GM12878 (cell line): Measurements from ENCODE around the gene HIVEP2. TPM values are rescaled to one million over a fixed set of nuclear protein-coding genes. Genes with fewer than 3 reads are reported as not detected.

Experiments
- ATAC-seq: fragments of 200-7000 bp; cut with Tn5 transposase; 3 replicates; pipeline ENCODE4 v1.9.1; 2020; ENCODE audit warnings: mild to moderate bottlenecking, moderate library complexity
- BruUV-seq: library from RNA; stranded (reverse); fragments of 400-500 nt; replicated peaks from 2 replicates; lab custom pipeline; 2021; lab: Mats Ljungman, UMichigan
- CTCF ChIA-PET: fragments of 300-600 bp; sonication (Branson Sonifier 250); formaldehyde crosslinking; extraction: SDS; loops from one replicate; lab custom pipeline; 2021; ENCODE audit warnings: inconsistent platforms; lab: Yijun Ruan, JAX
- POLR2A ChIA-PET: fragments of 350-600 bp; formaldehyde crosslinking; extraction: SDS; loops from one replicate; lab custom pipeline; 2021; ENCODE audit warnings: inconsistent platforms; lab: Charles Lee
- RAD21 ChIA-PET: fragments of 300-600 bp; sonication (Branson Sonifier 250); formaldehyde crosslinking; loops from one replicate; lab custom pipeline; 2023; ENCODE audit warnings: antibody characterized with exemption; ENCODE audit not compliant: unreplicated experiment; lab: Charles Lee
- SMC1A ChIA-PET: fragments of 300-600 bp; sonication (Branson Sonifier 250); formaldehyde crosslinking; loops from one replicate; lab custom pipeline; 2023; ENCODE audit not compliant: unreplicated experiment, uncharacterized antibody; lab: Charles Lee
- DNase-seq: peaks from one replicate; pipeline ENCODE4 v3.0.0-alpha.2; 2011; ENCODE audit warnings: low read depth, low spot score
- FAIRE-seq: peaks from 3 replicates; lab custom pipeline; 2011; peaks lifted over from hg19 to GRCh38; lab: Jason Lieb, UNC
- H2AFZ ChIP-seq: 2 replicates; pipeline ENCODE4 v1.6.0; 2011; ENCODE audit warnings: low read depth, low read length, control low read depth; ENCODE audit not compliant: control insufficient read depth
- H3K27ac ChIP-seq: 2 replicates; pipeline ENCODE4 v1.5.1; 2011; ENCODE audit warnings: control low read depth; ENCODE audit not compliant: control insufficient read depth, insufficient read depth
- H3K27me3 ChIP-seq, 2 experiments: replicated peaks in 1 of 2; 2 replicates each; pipeline versions ENCODE4 v1.6.0 to v1.6.1; 2011; ENCODE audit warnings: low read length in 1 of 2; ENCODE audit not compliant: control insufficient read depth in 2 of 2, insufficient read depth in 2 of 2
- H3K36me3 ChIP-seq, 2 experiments: 2 replicates each; pipeline ENCODE4 v1.5.1; 2011; ENCODE audit warnings: low read length in 1 of 2; ENCODE audit not compliant: control insufficient read depth in 2 of 2, insufficient read depth in 2 of 2
- H3K4me1 ChIP-seq: 2 replicates; pipeline ENCODE4 v1.6.1; 2011; ENCODE audit warnings: mild to moderate bottlenecking, low read length, moderate library complexity, mixed read lengths; ENCODE audit not compliant: control insufficient read depth, insufficient read depth
- H3K4me2 ChIP-seq: 2 replicates; pipeline ENCODE4 v1.6.0; 2011; ENCODE audit warnings: control low read depth; ENCODE audit not compliant: control insufficient read depth, insufficient read depth
- H3K4me3 ChIP-seq: fragments of 200-600 bp; sonication (generic); 2 replicates; pipeline ENCODE4 v1.5.1; 2016
- H3K79me2 ChIP-seq: 2 replicates; pipeline ENCODE4 v1.6.0; 2011; ENCODE audit warnings: low read length; ENCODE audit not compliant: control insufficient read depth, insufficient read depth
- H3K9ac ChIP-seq: 2 replicates; pipeline ENCODE4 v1.8.0; 2011; ENCODE audit warnings: low read length, control low read depth, mixed read lengths; ENCODE audit not compliant: control insufficient read depth, insufficient read depth
- H3K9me3 ChIP-seq: replicated peaks from 3 replicates; pipeline ENCODE4 v1.5.1; 2011; ENCODE audit warnings: mild to moderate bottlenecking, low read length; ENCODE audit not compliant: control insufficient read depth, insufficient read depth
- H4K20me1 ChIP-seq: 2 replicates; pipeline ENCODE4 v1.6.0; 2011; ENCODE audit not compliant: control insufficient read depth, insufficient read depth
- BCL3 ChIP-seq: IDR thresholded peaks from 2 replicates; pipeline ENCODE4 v1.6.1; 2011; ENCODE audit warnings: borderline replicate concordance, low read depth, mild to moderate bottlenecking, moderate library complexity, low read length; ENCODE audit not compliant: insufficient read depth, poor library complexity, severe bottlenecking
- BMI1 ChIP-seq: fragments of 450-650 bp; IDR thresholded peaks from 2 replicates; pipeline ENCODE4 v1.6.1; 2016; ENCODE audit warnings: mild to moderate bottlenecking, moderate library complexity, borderline replicate concordance
- CBFB ChIP-seq: IDR thresholded peaks from 2 replicates; pipeline ENCODE4 v1.6.1; 2016; ENCODE audit warnings: antibody characterized with exemption, low read depth
- CREB1 ChIP-seq: IDR thresholded peaks from 2 replicates; pipeline ENCODE4 v1.6.1; 2012; ENCODE audit warnings: low read depth, mild to moderate bottlenecking, inconsistent platforms
- E2F4 ChIP-seq: IDR thresholded peaks from 2 replicates; pipeline ENCODE4 v1.6.1; 2012; ENCODE audit warnings: low read depth, low read length, improper control_type of control experiment
- EED ChIP-seq: sonication (generic); IDR thresholded peaks from 2 replicates; pipeline ENCODE4 v1.6.1; 2016; ENCODE audit warnings: antibody characterized with exemption, low read depth
- HDAC2 ChIP-seq: fragments of 200-600 bp; sonication (generic); IDR thresholded peaks from 2 replicates; pipeline ENCODE4 v1.6.1; 2017
- POLR2AphosphoS2 ChIP-seq: IDR thresholded peaks from 2 replicates; pipeline ENCODE4 v1.6.1; 2011; ENCODE audit warnings: low read depth, mild to moderate bottlenecking, low read length, improper control_type of control experiment, moderate library complexity
- POLR2AphosphoS5 ChIP-seq: IDR thresholded peaks from 2 replicates; pipeline ENCODE4 v1.6.1; 2011; ENCODE audit warnings: mild to moderate bottlenecking, low read length, inconsistent platforms
- RAD21 ChIP-seq: IDR thresholded peaks from 2 replicates; pipeline ENCODE4 v1.6.1; 2011; ENCODE audit warnings: mild to moderate bottlenecking, low read depth, low read length, moderate library complexity; ENCODE audit not compliant: insufficient read depth
- RAD51 ChIP-seq: fragments of 450-650 bp; IDR thresholded peaks from 2 replicates; pipeline ENCODE4 v1.6.1; 2016; ENCODE audit warnings: moderate library complexity, mild to moderate bottlenecking, inconsistent platforms
- TAF1 ChIP-seq: IDR thresholded peaks from 2 replicates; pipeline ENCODE4 v1.6.1; 2011; ENCODE audit warnings: mild to moderate bottlenecking, low read depth, low read length, borderline replicate concordance
- TCF3 ChIP-seq: IDR thresholded peaks from 2 replicates; pipeline ENCODE4 v1.6.1; 2012; ENCODE audit warnings: low read depth, mild to moderate bottlenecking, low read length, borderline replicate concordance; ENCODE audit not compliant: insufficient read depth
- TCF7 ChIP-seq: IDR thresholded peaks from 2 replicates; pipeline ENCODE4 v1.6.1; 2014; ENCODE audit warnings: antibody characterized with exemption, borderline replicate concordance
- YBX1 ChIP-seq: fragments of 450-650 bp; IDR thresholded peaks from 2 replicates; pipeline ENCODE4 v1.6.1; 2016; ENCODE audit warnings: antibody characterized with exemption
- YY1 ChIP-seq: IDR thresholded peaks from 2 replicates; pipeline ENCODE4 v1.6.1; 2011; ENCODE audit warnings: low read depth, mild to moderate bottlenecking, low read length
- ZNF207 ChIP-seq: fragments of 450-650 bp; IDR thresholded peaks from 2 replicates; pipeline ENCODE4 v1.6.1; 2014; ENCODE audit warnings: antibody characterized with exemption, mild to moderate bottlenecking, borderline replicate concordance
- ZNF24 ChIP-seq: fragments of 450-650 bp; IDR thresholded peaks from 2 replicates; pipeline ENCODE4 v1.6.1; 2017; ENCODE audit warnings: antibody characterized with exemption, mild to moderate bottlenecking
- WGBS: methylation state at CpG from one replicate; pipeline ENCODE4 v1.1.6; 2016; ENCODE audit warnings: low lambda C conversion rate; ENCODE audit not compliant: insufficient replicate concordance, insufficient coverage; ENCODE audit errors: missing lambda C conversion rate; 5-methylcytosine and 5-hydroxymethylcytosine counted together
- in situ Hi-C: fragments of 300-500 bp; cut with MboI; formaldehyde crosslinking; loops from 9 replicates; pipeline ENCODE4 v1.14.3; 2018; ENCODE audit warnings: mixed read lengths
- intact Hi-C: fragments of 100-400 bp; cut with micrococcal nuclease; formaldehyde crosslinking; loops from one replicate; pipeline ENCODE4 v1.14.2; 2022; ENCODE audit not compliant: unreplicated experiment
- polyA plus RNA-seq, 11 experiments: library from polyadenylated mRNA; depleted of rRNA in 4 of 11; unstranded in 6 of 11; stranded (reverse) in 5 of 11; fragments of >200 nt; fragmentation: Nextera tagmentation in 4 of 11; fragmentation: Illumina TruSeq in 1 of 11; extraction: Ambion mirVana in 4 of 11; extraction: Trizol in 1 of 11; gene quantifications; 1 replicate in 1 of 11; 2 replicates in 10 of 11; pipeline versions ENCODE4 v1.2.1 to v1.2.3, GENCODE V29; 2011 to 2016; ENCODE audit warnings: inconsistent platforms in 2 of 11, missing spikeins in 2 of 11, low read depth in 1 of 11
- total RNA-seq, 4 experiments: library from RNA; depleted of rRNA in 3 of 4; stranded (reverse); fragments of >200 nt in 3 of 4; fragmentation: Illumina TruSeq in 1 of 4; extraction: Trizol in 1 of 4; gene quantifications; 2 replicates each; pipeline versions ENCODE4 v1.2.1 to v1.2.3, GENCODE V29; 2013 to 2021
- TF ChIP-seq, protein P1 (sequence below): IDR thresholded peaks from 2 replicates; pipeline ENCODE4 v1.6.1; 2012; ENCODE audit warnings: low read depth, low read length, improper control_type of control experiment
- TF ChIP-seq, protein P2 (sequence below): fragments of 150-350 bp; IDR thresholded peaks from 2 replicates; pipeline ENCODE4 v1.6.1; 2014; ENCODE audit warnings: mild to moderate bottlenecking, low read depth, low read length

Gene HIVEP2
- total and polyA plus RNA-seq, 10 of the 15 experiments (the other 5 are each of a cell fraction or from before 2014, with no cell fraction given), result 1.2 to 15.7 (median 10.2) TPM

GRCh38 chr6:142913511-142914047, 31.4 kb downstream of the HIVEP2 start:
- in situ Hi-C loops, result no loop called here
- intact Hi-C loops, result loop anchor here (1.0 to 10.0 kb wide), 7 partner anchors 13 to 349 kb away; no protein-coding TSS in a partner anchor
- peak overlapping the region; percentile 27 for H3K4me3 ChIP-seq
- DNase-seq (peak; percentile 94), FAIRE-seq (peak; percentile 93), ATAC-seq (peak; percentile 89)
- no peaks in the 10 kb centered on the region for H3K27me3 ChIP-seq
- 0% methylated on average over 10 of the region's 10 CpGs for WGBS
- SMC1A ChIA-PET, result interaction anchor here (0.5 to 11.4 kb wide), 24 partner anchors 11 to 146 kb away, joined by 3 to 76 read pairs (median 4); no protein-coding TSS in a partner anchor
- H3K9ac ChIP-seq, result peak overlapping the region; percentile 58
- H4K20me1 ChIP-seq, result no peaks in the 10 kb centered on the region
- H2AFZ ChIP-seq, result peak overlapping the region; percentile 35
- POLR2A ChIA-PET, result interaction anchor here (0.6 to 2.1 kb wide), 9 partner anchors 10 to 165 kb away, joined by 3 to 9 read pairs (median 3); no protein-coding TSS in a partner anchor
- H3K4me1 ChIP-seq, result peaks cover 32% of the 10 kb centered on the region
- CTCF ChIA-PET, result interaction anchor here (0.6 to 1.1 kb wide), 8 partner anchors 9 to 91 kb away, joined by 3 to 4 read pairs (median 3); no protein-coding TSS in a partner anchor
- H3K4me2 ChIP-seq, result peak overlapping the region; percentile 44
- H3K9me3 ChIP-seq, result no peaks in the 10 kb centered on the region
- BruUV-seq, result no TSS peak
- H3K27ac ChIP-seq, result peak overlapping the region; percentile 95
- RAD21 ChIA-PET, result interaction anchor here (0.8 to 4.5 kb wide), 25 partner anchors 9 to 221 kb away, joined by 3 to 22 read pairs (median 4); no protein-coding TSS in a partner anchor
- H3K79me2 ChIP-seq, result peaks cover 55% of the 10 kb centered on the region
- peaks cover 0 to 13% of the 10 kb centered on the region in 2 experiments; a peak in 3 of 4 replicates for H3K36me3 ChIP-seq
- peak; percentile 88 for TF ChIP-seq CBFB
- TF ChIP-seq YBX1, result 0 out of 2 replicates have a peak, but pooled peaks have one; percentile 5
- TF ChIP-seq TCF7, result no peak; the same call in 1 of the 2 replicates
- TF ChIP-seq, protein P1, sequence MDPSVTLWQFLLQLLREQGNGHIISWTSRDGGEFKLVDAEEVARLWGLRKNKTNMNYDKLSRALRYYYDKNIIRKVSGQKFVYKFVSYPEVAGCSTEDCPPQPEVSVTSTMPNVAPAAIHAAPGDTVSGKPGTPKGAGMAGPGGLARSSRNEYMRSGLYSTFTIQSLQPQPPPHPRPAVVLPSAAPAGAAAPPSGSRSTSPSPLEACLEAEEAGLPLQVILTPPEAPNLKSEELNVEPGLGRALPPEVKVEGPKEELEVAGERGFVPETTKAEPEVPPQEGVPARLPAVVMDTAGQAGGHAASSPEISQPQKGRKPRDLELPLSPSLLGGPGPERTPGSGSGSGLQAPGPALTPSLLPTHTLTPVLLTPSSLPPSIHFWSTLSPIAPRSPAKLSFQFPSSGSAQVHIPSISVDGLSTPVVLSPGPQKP, result no peak
- TF ChIP-seq ZNF207, result peak; percentile 70; the same call in 1 of the 2 replicates
- peak; percentile 63 for TF ChIP-seq RAD51
- peak; percentile 94 for TF ChIP-seq ZNF24
- TF ChIP-seq BCL3, result peak; percentile 55
- no peak for TF ChIP-seq HDAC2
- TF ChIP-seq TAF1, result peak; percentile 59; the same call in 1 of the 2 replicates
- peak; percentile 73; the same call in 1 of the 2 replicates for TF ChIP-seq TCF3
- peak; percentile 64 for TF ChIP-seq POLR2AphosphoS5
- TF ChIP-seq POLR2AphosphoS2, result no peak
- TF ChIP-seq BMI1, result no peak
- peak; percentile 53 for TF ChIP-seq RAD21
- TF ChIP-seq EED, result peak; percentile 93
- peak; percentile 34; the same call in 1 of the 2 replicates for TF ChIP-seq YY1
- TF ChIP-seq, protein P2, sequence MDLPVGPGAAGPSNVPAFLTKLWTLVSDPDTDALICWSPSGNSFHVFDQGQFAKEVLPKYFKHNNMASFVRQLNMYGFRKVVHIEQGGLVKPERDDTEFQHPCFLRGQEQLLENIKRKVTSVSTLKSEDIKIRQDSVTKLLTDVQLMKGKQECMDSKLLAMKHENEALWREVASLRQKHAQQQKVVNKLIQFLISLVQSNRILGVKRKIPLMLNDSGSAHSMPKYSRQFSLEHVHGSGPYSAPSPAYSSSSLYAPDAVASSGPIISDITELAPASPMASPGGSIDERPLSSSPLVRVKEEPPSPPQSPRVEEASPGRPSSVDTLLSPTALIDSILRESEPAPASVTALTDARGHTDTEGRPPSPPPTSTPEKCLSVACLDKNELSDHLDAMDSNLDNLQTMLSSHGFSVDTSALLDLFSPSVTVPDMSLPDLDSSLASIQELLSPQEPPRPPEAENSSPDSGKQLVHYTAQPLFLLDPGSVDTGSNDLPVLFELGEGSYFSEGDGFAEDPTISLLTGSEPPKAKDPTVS, result no peak
- peak; percentile 71; the same call in 1 of the 2 replicates for TF ChIP-seq CREB1
- TF ChIP-seq E2F4, result no peak
